Nucleus accumbens (tissue), 56 donors: Measurements from ENCODE around the gene RAPGEF3.

Experiments
- DNase-seq, 56 donors: peaks; one replicate each; lab custom pipeline; 2025; lab: John Stamatoyannopoulos, UW

RAPGEF3 gene

GRCh38 chr12:47725893-47726292 is 32.8 kb downstream of the RAPGEF3 start:
- no peak for DNase-seq

GRCh38 chr12:47725091-47725772 is 33.4 kb downstream of the RAPGEF3 start, which contains the start of gene ENDOU:
ENDOU (minus strand) TSS chr12:47725490; CDS start chr12:47725413, 77 bp downstream.
- no peak for DNase-seq

GRCh38 chr12:47722941-47723631 is 35.6 kb downstream of the RAPGEF3 start:
- DNase-seq, result peak in 40 of 56 donors; percentile 10 to 78 (median 42)

- no peak for DNase-seq
Observed at GRCh38 chr12:47722136-47722834, 36.4 kb downstream of the RAPGEF3 start.

GRCh38 chr12:47721431-47721973 is 37.2 kb downstream of the RAPGEF3 start:
- no peak for DNase-seq

GRCh38 chr12:47718531-47718930 is 40.1 kb downstream of the RAPGEF3 start:
- DNase-seq, result no peak

- DNase-seq, result peak in 51 of 56 donors; percentile 16 to 90 (median 73)
Observed at GRCh38 chr12:47717443-47718193, 41.1 kb downstream of the RAPGEF3 start.

GRCh38 chr12:47717046-47717442 is 41.6 kb downstream of the RAPGEF3 start:
- no peak for DNase-seq

- peak in 4 of 56 donors; percentile 25 to 36 (median 30) for DNase-seq
Observed at GRCh38 chr12:47715877-47716548, 42.7 kb downstream of the RAPGEF3 start.

- peak in 52 of 56 donors; percentile 29 to 93 (median 70) for DNase-seq
Observed at GRCh38 chr12:47715393-47715876, 43.2 kb downstream of the RAPGEF3 start.

- no peak for DNase-seq
Observed at GRCh38 chr12:47714826-47715386, 43.8 kb downstream of the RAPGEF3 start.

GRCh38 chr12:47712171-47712570 is 46.5 kb downstream of the RAPGEF3 start:
- no peak for DNase-seq

GRCh38 chr12:47711448-47711847 is 47.2 kb downstream of the RAPGEF3 start:
- no peak for DNase-seq

- no peak for DNase-seq
Observed at GRCh38 chr12:47710278-47710677, 48.4 kb downstream of the RAPGEF3 start.

GRCh38 chr12:47709671-47710070 is 49.0 kb downstream of the RAPGEF3 start:
- DNase-seq, result no peak

- no peak for DNase-seq
Observed at GRCh38 chr12:47709237-47709636, 49.4 kb downstream of the RAPGEF3 start.

GRCh38 chr12:47707905-47708543 is 50.7 kb downstream of the RAPGEF3 start:
- DNase-seq, result no peak

GRCh38 chr12:47707355-47707754 is 51.3 kb downstream of the RAPGEF3 start:
- no peak for DNase-seq
